Vagina (tissue), 2 donors: ENCODE data around the gene ZNF823. TPM values are rescaled to one million over a fixed set of nuclear protein-coding genes. Genes with fewer than 3 reads are reported as not detected.

Experiments
- DNase-seq, 2 donors: peaks; one replicate each; pipeline ENCODE4 v3.0.0-alpha.2; 2017; ENCODE audit errors: extremely low spot score in 2 of 2
- H3K27ac ChIP-seq: fragments of 200-600 bp; sonication (generic); one replicate; pipeline ENCODE4 v1.5.1; 2019
- H3K27me3 ChIP-seq: fragments of 200-600 bp; sonication (generic); one replicate; pipeline ENCODE4 v1.5.1; 2019
- H3K36me3 ChIP-seq, 2 donors: fragments of 200-600 bp; sonication (generic); one replicate each; pipeline ENCODE4 v1.5.1; 2017 to 2019
- H3K4me1 ChIP-seq: fragments of 200-600 bp; sonication (generic); one replicate; pipeline ENCODE4 v1.5.1; 2019
- H3K4me3 ChIP-seq, 2 donors: fragments of 200-600 bp; sonication (generic); 1 replicate in 1 of 2; 2 replicates in 1 of 2; pipeline ENCODE4 v1.5.1; 2016 to 2019
- H3K9me3 ChIP-seq: fragments of 200-600 bp; sonication (generic); one replicate; pipeline ENCODE4 v1.5.1; 2019
- POLR2A ChIP-seq, 2 donors: fragments of 450-650 bp; IDR thresholded peaks; one replicate each; pipeline ENCODE4 v1.6.1; 2017; ENCODE audit warnings: antibody characterized with exemption in 2 of 2, mild to moderate bottlenecking in 2 of 2, moderate library complexity in 2 of 2
- POLR2AphosphoS5 ChIP-seq, 2 donors: sonication (generic); formaldehyde crosslinking; IDR thresholded peaks; one replicate each; pipeline ENCODE4 v1.9.0; 2017; ENCODE audit warnings: antibody characterized with exemption in 2 of 2, mild to moderate bottlenecking in 2 of 2, low read depth in 1 of 2; ENCODE audit not compliant: insufficient read depth in 1 of 2
- intact Hi-C: fragments of 100-400 bp; cut with DNase I; formaldehyde crosslinking; loops from one replicate; pipeline ENCODE4 v1.15.1; 2023
- total RNA-seq: library from RNA; depleted of rRNA; stranded (reverse); fragments of >200 nt; gene quantifications from one replicate; pipeline ENCODE4 v1.2.3, GENCODE V29; 2016
- TF ChIP-seq, protein P1 (sequence below), 3 experiments: fragments of 450-650 bp in 2 of 3; fragments of 200-600 bp in 1 of 3; sonication (generic) in 1 of 3; IDR thresholded peaks; one replicate each; pipeline ENCODE4 v1.5.1; 2017 to 2019; ENCODE audit warnings: antibody characterized with exemption in 3 of 3, mild to moderate bottlenecking in 2 of 3, moderate library complexity in 2 of 3

The ZNF823 gene
- total RNA-seq, 1 donor from 2014 or later = 14.2 TPM

DNA sequence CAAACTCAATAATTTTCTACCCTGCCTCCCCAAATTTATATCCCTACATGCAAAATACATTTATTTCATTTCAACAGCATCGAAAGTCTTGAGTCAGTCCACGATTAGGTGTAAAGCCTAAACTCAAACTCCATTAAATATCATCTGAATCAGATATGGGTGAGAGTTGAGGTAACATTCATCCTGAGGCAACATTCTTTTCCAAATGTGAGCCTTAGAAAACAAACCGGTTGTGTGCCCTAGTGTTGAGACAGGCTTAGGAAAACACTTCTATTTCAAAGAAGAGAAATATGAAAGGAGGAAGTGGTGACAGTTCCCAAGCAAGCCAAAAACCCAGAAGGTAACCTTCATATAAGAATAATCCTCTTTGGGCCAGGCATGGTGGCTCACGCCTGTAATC lies 15.9 kb upstream of the ZNF823 start:
- Histone ChIP-seq H3K4me1 (no peaks in the 10 kb centered on the region), H3K9me3 (peaks cover 3% of the 10 kb centered on the region), H3K27ac (no peak overlapping the region), H3K36me3 (no peaks in the 10 kb centered on the region), H3K27me3 (no peaks in the 10 kb centered on the region), H3K4me3 (no peak overlapping the region)
- no peak for DNase-seq
- intact Hi-C loops = no loop called here
- TF ChIP-seq, protein P1, sequence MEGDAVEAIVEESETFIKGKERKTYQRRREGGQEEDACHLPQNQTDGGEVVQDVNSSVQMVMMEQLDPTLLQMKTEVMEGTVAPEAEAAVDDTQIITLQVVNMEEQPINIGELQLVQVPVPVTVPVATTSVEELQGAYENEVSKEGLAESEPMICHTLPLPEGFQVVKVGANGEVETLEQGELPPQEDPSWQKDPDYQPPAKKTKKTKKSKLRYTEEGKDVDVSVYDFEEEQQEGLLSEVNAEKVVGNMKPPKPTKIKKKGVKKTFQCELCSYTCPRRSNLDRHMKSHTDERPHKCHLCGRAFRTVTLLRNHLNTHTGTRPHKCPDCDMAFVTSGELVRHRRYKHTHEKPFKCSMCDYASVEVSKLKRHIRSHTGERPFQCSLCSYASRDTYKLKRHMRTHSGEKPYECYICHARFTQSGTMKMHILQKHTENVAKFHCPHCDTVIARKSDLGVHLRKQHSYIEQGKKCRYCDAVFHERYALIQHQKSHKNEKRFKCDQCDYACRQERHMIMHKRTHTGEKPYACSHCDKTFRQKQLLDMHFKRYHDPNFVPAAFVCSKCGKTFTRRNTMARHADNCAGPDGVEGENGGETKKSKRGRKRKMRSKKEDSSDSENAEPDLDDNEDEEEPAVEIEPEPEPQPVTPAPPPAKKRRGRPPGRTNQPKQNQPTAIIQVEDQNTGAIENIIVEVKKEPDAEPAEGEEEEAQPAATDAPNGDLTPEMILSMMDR (IDR thresholded peaks at IDR 0.05) = no peak
- TF ChIP-seq POLR2AphosphoS5 (IDR thresholded peaks at IDR 0.05; ENCODE audit: insufficient read depth in 1 of 2, low read depth in 1 of 2) (no peak), POLR2A (IDR thresholded peaks at IDR 0.05) (no peak)

DNA sequence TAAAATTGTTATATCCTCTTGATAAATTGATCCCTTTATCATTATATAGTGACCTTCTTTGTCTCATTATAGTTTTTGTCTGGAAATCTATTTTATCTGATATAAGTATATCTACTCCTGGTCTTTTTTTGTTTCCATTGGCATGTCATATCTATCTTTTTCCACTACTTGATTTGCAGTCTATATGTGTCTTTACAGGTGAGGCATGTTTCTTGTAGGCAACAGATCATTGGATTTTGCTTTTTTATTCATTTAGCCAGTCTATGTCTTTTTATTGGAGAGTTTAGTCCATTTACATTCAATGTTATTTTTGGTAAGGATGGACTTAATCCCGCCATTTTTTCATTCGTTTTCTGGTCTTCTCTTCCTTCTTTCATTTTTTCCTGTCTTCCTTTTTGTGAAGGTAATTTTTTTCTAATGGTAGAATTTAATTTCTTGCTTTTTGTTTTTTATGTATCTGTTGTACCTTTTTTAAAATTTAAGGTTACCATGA lies 13.5 kb upstream of the ZNF823 start:
- H3K9me3 ChIP-seq = peaks cover 15% of the 10 kb centered on the region
- H3K36me3 ChIP-seq = no peaks in the 10 kb centered on the region
- DNase-seq = no peak
- H3K4me3 ChIP-seq = no peak overlapping the region
- no peak overlapping the region for H3K27ac ChIP-seq
- H3K27me3 ChIP-seq = no peaks in the 10 kb centered on the region
- intact Hi-C loops = no loop called here
- no peak for TF ChIP-seq POLR2AphosphoS5 (IDR thresholded peaks at IDR 0.05; ENCODE audit: insufficient read depth in 1 of 2, low read depth in 1 of 2)
- no peak for TF ChIP-seq POLR2A (IDR thresholded peaks at IDR 0.05)
- TF ChIP-seq, protein P1 (IDR thresholded peaks at IDR 0.05) = no peak
- no peaks in the 10 kb centered on the region for H3K4me1 ChIP-seq

DNA sequence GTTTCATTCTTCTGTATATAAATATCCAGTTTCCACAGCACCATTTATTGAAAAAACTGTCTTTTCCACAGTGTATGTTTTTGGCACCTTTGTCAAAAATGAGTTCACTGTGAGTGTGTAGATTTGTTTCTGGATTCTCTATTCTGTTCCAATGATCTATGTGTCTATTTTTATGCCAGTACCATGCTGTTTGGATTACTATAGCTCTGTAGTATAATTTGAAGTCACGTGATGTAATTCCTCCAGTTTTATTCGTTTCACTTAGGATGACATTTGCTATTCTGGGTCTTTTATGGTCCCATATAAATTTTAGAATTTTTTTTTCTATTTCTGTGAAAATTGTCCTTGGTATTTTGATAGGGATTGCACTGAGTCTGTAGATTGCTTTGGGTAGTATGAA lies 11.0 kb upstream of the ZNF823 start:
- Histone ChIP-seq H3K36me3 (no peaks in the 10 kb centered on the region), H3K4me1 (no peaks in the 10 kb centered on the region), H3K27me3 (no peaks in the 10 kb centered on the region), H3K27ac (no peak overlapping the region), H3K9me3 (peaks cover 12% of the 10 kb centered on the region), H3K4me3 (no peak overlapping the region)
- no peak for DNase-seq
- intact Hi-C loops = no loop called here
- TF ChIP-seq, protein P1 (IDR thresholded peaks at IDR 0.05) = no peak
- TF ChIP-seq POLR2A (IDR thresholded peaks at IDR 0.05) (no peak), POLR2AphosphoS5 (IDR thresholded peaks at IDR 0.05; ENCODE audit: insufficient read depth in 1 of 2, low read depth in 1 of 2) (no peak)

DNA sequence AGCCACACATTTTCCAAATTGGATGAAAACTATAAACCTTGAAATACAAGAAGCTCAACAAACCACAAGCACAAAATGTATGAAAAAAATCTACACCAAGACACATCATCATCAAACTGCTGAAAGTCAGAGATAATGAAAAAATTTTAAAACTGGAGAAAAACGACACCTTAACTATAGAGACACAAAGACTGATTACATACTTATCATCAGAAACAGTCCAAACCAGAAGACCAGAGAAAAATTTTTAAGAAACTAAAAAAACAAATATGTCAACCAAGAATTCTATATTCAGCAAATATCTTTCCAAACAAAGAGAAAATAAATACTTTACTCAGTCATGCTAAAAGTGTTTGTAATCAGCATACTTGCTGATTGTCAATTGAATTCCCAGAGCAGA lies 8.5 kb upstream of the ZNF823 start:
- TF ChIP-seq POLR2AphosphoS5 (IDR thresholded peaks at IDR 0.05; ENCODE audit: insufficient read depth in 1 of 2, low read depth in 1 of 2) (no peak), POLR2A (IDR thresholded peaks at IDR 0.05) (no peak)
- TF ChIP-seq, protein P1 (IDR thresholded peaks at IDR 0.05) = no peak
- no peaks in the 10 kb centered on the region for H3K27me3 ChIP-seq
- no peak overlapping the region for H3K4me3 ChIP-seq
- H3K9me3 ChIP-seq = peaks cover 12% of the 10 kb centered on the region
- intact Hi-C loops = no loop called here
- no peaks in the 10 kb centered on the region for H3K36me3 ChIP-seq
- no peak overlapping the region for H3K27ac ChIP-seq
- no peaks in the 10 kb centered on the region for H3K4me1 ChIP-seq
- no peak for DNase-seq

DNA sequence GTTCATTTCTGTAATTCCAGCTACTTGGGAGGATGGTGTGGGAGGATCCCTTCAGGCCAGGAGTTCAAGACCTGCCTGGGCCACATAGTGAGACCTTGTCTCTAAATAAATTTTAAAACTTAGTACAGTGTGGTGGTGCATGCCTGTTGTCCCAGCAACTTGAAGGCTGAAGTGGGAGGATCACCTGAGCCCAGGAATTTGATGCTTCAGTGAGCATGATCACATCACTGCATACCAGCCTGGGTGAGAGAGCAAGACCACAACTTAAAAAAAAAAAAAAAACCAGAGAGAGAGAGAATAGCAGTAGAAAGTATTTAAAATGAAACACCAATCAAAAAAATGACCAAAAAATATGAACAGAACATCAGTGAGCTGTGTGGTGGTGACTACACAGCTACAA lies 7.1 kb upstream of the ZNF823 start:
- H3K36me3 ChIP-seq = no peaks in the 10 kb centered on the region
- H3K27ac ChIP-seq = no peak overlapping the region
- no peaks in the 10 kb centered on the region for H3K27me3 ChIP-seq
- DNase-seq = no peak
- H3K9me3 ChIP-seq = peaks cover 12% of the 10 kb centered on the region
- H3K4me3 ChIP-seq = no peak overlapping the region
- TF ChIP-seq, protein P1 (IDR thresholded peaks at IDR 0.05) = no peak
- TF ChIP-seq POLR2A (IDR thresholded peaks at IDR 0.05) = no peak
- TF ChIP-seq POLR2AphosphoS5 (IDR thresholded peaks at IDR 0.05; ENCODE audit: insufficient read depth in 1 of 2, low read depth in 1 of 2) = no peak
- intact Hi-C loops = no loop called here
- H3K4me1 ChIP-seq = no peaks in the 10 kb centered on the region
